Cardiac muscle cell (in vitro differentiated cells and primary cell): ENCODE data around the gene CAPZA1. TPM values are rescaled to one million over a fixed set of nuclear protein-coding genes. Genes with fewer than 3 reads are reported as not detected.
"Not testable (repeated sequence)": the region's sequence is repeated elsewhere in the genome, so short reads cannot be mapped to it uniquely, and the experiment has no call there.

Source experiments
- DNase-seq, 2 donors: peaks; one replicate each; pipeline versions ENCODE4 v3.0.0 to v3.0.0-alpha.2; 2010 to 2017; ENCODE audit warnings: low read depth in 1 of 2, low spot score in 1 of 2
- H3K27ac ChIP-seq: fragments of 200-600 bp; sonication (generic); 2 replicates; pipeline ENCODE4 v1.5.1; 2016
- H3K27me3 ChIP-seq: fragments of 200-600 bp; sonication (generic); 2 replicates; pipeline ENCODE4 v1.6.0; 2016; ENCODE audit warnings: control low read depth
- H3K36me3 ChIP-seq: fragments of 200-600 bp; sonication (generic); 2 replicates; pipeline ENCODE4 v1.5.1; 2016; ENCODE audit warnings: control low read depth
- H3K4me1 ChIP-seq: fragments of 200-600 bp; sonication (generic); 2 replicates; pipeline ENCODE4 v1.8.1; 2017; ENCODE audit warnings: low read depth, mild to moderate bottlenecking, mixed run types
- H3K4me3 ChIP-seq: fragments of 200-600 bp; sonication (generic); 2 replicates; pipeline ENCODE4 v1.5.1; 2016; ENCODE audit warnings: mild to moderate bottlenecking
- H3K9me3 ChIP-seq: fragments of 200-600 bp; sonication (generic); 2 replicates; pipeline ENCODE4 v1.5.1; 2017; ENCODE audit warnings: low read depth, mild to moderate bottlenecking, control low read depth
- polyA plus RNA-seq: library from polyadenylated mRNA; unstranded; fragments of >200 nt; fragmentation: Nextera tagmentation; extraction: Ambion mirVana; gene quantifications from 2 replicates; pipeline ENCODE4 v1.2.1, GENCODE V29; 2016
- total RNA-seq: library from RNA; depleted of rRNA; stranded (reverse); fragments of >200 nt; gene quantifications from 2 replicates; pipeline ENCODE4 v1.2.3, GENCODE V29; 2016
- TF ChIP-seq, protein P1 (sequence below): IDR thresholded peaks from 2 replicates; pipeline ENCODE4 v1.5.1; 2012; ENCODE audit warnings: low read depth, mild to moderate bottlenecking, low read length

CAPZA1 gene
- total and polyA plus RNA-seq, 2 experiments from 2014 or later, result 94.9 to 122 TPM

DNA sequence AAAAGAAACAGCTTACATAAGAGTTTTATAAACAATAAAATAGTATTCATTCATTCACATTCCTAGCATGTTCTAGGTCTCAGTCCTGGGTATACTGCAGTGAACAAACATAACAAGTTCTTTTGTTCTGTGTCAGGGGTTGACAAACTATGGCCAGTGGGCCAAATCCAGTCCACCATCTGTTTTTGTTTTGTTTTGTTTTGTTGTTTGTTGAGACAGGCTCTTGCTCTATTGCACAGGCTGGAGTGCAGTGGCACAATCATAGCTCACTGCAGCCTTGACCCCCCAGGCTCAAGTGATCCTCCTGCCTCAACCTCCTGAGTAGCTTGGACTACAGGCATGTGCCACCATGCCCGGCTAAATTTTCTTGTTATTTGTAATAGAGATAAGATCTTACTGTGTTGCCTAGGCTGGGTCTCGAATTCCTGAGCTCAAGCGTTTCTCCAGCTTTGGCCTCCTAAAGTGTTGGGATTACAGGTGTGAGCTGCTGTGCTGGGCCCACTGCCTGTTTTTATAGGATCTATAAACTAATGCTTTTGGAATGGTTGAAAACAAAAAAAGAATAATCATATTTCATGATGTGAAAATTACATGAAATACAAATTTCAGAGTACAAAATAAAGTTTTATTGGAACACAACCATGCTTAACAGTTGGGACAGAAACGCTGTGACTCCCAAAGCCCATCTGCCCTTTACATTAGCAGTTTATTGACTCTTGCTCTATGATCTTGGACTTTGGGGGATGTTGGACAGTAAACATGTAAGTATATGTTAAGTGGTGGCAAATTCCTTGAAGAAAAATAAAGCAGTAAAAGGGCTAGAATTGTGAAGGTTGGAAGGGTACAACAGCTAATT, 17.9 kb downstream of the CAPZA1 start:
- H3K27ac ChIP-seq, result no peak overlapping the region
- DNase-seq, result no peak

DNA sequence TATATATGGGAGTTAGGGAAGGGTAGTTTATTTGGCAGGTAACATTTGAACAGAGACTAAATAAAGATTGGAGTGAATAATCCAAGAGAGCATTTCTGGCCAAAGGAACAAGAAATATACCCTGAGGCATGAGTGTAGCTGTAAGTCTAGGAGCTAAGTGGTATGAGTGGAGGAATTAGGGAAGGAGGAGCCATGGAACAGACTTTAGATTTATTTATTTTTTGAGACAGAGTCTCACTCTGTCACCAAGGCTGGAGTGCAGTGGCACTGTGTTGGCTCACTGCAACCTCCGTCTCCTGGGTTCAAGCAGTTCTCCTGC, 18.4 kb downstream of the CAPZA1 start:
- DNase-seq, result no peak

More for the DNA sequence above, 17.9 kb downstream of the CAPZA1 start:
- TF ChIP-seq, protein P1, sequence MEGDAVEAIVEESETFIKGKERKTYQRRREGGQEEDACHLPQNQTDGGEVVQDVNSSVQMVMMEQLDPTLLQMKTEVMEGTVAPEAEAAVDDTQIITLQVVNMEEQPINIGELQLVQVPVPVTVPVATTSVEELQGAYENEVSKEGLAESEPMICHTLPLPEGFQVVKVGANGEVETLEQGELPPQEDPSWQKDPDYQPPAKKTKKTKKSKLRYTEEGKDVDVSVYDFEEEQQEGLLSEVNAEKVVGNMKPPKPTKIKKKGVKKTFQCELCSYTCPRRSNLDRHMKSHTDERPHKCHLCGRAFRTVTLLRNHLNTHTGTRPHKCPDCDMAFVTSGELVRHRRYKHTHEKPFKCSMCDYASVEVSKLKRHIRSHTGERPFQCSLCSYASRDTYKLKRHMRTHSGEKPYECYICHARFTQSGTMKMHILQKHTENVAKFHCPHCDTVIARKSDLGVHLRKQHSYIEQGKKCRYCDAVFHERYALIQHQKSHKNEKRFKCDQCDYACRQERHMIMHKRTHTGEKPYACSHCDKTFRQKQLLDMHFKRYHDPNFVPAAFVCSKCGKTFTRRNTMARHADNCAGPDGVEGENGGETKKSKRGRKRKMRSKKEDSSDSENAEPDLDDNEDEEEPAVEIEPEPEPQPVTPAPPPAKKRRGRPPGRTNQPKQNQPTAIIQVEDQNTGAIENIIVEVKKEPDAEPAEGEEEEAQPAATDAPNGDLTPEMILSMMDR, result no peak
- Histone ChIP-seq H3K9me3 (no peaks in the 10 kb centered on the region), H3K27me3 (no peaks in the 10 kb centered on the region), H3K36me3 (no peaks in the 10 kb centered on the region), H3K4me1 (no peaks in the 10 kb centered on the region), H3K4me3 (no peak overlapping the region)

DNA sequence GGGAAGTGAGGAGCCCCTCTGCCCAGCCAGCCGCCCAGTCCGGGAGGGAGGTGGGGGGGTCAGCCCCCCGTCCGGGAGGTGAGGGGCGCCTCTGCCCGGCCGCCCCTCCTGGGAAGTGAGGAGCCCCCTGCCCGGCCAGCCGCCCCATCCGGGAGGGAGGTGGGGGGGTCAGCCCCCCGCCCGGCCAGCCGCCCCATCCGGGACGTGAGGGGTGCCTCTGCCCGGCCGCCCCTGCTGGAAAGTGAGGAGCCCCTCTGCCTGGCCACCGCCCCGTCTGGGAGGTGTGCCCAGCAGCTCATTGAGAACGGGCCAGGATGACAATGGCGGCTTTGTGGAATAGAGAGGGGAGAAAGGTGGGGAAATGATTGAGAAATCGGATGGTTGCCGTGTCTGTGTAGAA, 20.8 kb downstream of the CAPZA1 start:
- H3K9me3 ChIP-seq, DNase-seq, H3K27me3 ChIP-seq, H3K36me3 ChIP-seq, H3K27ac ChIP-seq, H3K4me3 ChIP-seq, H3K4me1 ChIP-seq: not testable (repeated sequence)

More for the DNA sequence above, 18.4 kb downstream of the CAPZA1 start:
- Histone ChIP-seq H3K27ac (no peak overlapping the region), H3K4me3 (no peak overlapping the region), H3K36me3 (no peaks in the 10 kb centered on the region), H3K27me3 (no peaks in the 10 kb centered on the region), H3K9me3 (no peaks in the 10 kb centered on the region), H3K4me1 (no peaks in the 10 kb centered on the region)
- TF ChIP-seq, protein P1, result no peak

- TF ChIP-seq, protein P1, result no peak
- Histone ChIP-seq H3K27me3 (no peaks in the 10 kb centered on the region), H3K27ac (no peak overlapping the region), H3K9me3 (no peaks in the 10 kb centered on the region), H3K4me1 (no peaks in the 10 kb centered on the region), H3K4me3 (no peak overlapping the region), H3K36me3 (peaks cover 13% of the 10 kb centered on the region)
- DNase-seq, result no peak
These were observed 23.4 kb downstream of the CAPZA1 start for GRCh38 chr1:112643080-112643479.

DNA sequence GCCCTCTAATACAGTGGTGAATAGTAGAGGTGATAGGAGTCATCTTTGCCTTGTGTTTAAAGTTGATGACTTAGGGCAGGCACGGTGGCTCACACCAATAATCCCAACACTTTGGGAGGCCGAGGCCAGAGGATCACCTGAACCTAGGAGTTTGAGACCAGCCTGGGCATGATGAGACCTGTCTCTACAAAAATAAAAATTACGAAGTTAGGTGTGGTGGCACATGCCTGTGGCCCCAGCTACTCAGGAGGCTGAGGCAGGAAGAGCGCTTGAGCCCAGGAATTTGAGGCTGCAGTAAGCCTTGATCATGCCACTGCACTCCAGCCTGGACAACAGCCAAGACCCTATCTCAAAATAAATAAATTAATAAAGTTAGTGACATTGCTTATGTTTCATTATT, 26.6 kb downstream of the CAPZA1 start:
- no peaks in the 10 kb centered on the region for H3K9me3 ChIP-seq
- TF ChIP-seq, protein P1, result no peak
- H3K27ac ChIP-seq, result no peak overlapping the region
- H3K4me3 ChIP-seq, result no peak overlapping the region
- DNase-seq, result no peak
- H3K27me3 ChIP-seq, result no peaks in the 10 kb centered on the region
- peaks cover 35% of the 10 kb centered on the region for H3K36me3 ChIP-seq
- H3K4me1 ChIP-seq, result no peaks in the 10 kb centered on the region

GRCh38 chr1:112651205-112651604, 31.6 kb downstream of the CAPZA1 start:
- TF ChIP-seq, protein P1, result no peak
- DNase-seq, result no peak
- Histone ChIP-seq H3K9me3 (no peaks in the 10 kb centered on the region), H3K36me3 (peaks cover 63% of the 10 kb centered on the region), H3K4me1 (no peaks in the 10 kb centered on the region), H3K4me3 (no peak overlapping the region), H3K27ac (no peak overlapping the region), H3K27me3 (no peaks in the 10 kb centered on the region)
